GM19023 (cell line): ENCODE results near the gene LAMB1.

Source experiments
- ATAC-seq: cut with Tn5 transposase; IDR thresholded peaks from one replicate; pipeline ENCODE4 v1.9.1; 2021; ENCODE audit warnings: mild to moderate bottlenecking, moderate library complexity; ENCODE audit not compliant: unreplicated experiment

LAMB1 gene

GRCh38 chr7:107949443-107949935 is 53.5 kb downstream of the LAMB1 start:
- no peak for ATAC-seq

- no peak for ATAC-seq
These were observed 54.1 kb downstream of the LAMB1 start for GRCh38 chr7:107948645-107949442.

GRCh38 chr7:107946881-107947280 is 56.1 kb downstream of the LAMB1 start:
- ATAC-seq, result no peak

GRCh38 chr7:107946451-107946850 is 56.5 kb downstream of the LAMB1 start:
- no peak for ATAC-seq

GRCh38 chr7:107945332-107945731 is 57.6 kb downstream of the LAMB1 start:
- no peak for ATAC-seq

GRCh38 chr7:107944411-107945169 is 58.4 kb downstream of the LAMB1 start:
- no peak for ATAC-seq

- no peak for ATAC-seq
These were observed 59.9 kb downstream of the LAMB1 start for GRCh38 chr7:107943018-107943417.

- no peak for ATAC-seq
These were observed 62.0 kb downstream of the LAMB1 start for GRCh38 chr7:107940951-107941350.

- no peak for ATAC-seq
These were observed 63.1 kb downstream of the LAMB1 start for GRCh38 chr7:107939573-107940489.

GRCh38 chr7:107938456-107939250 is 64.3 kb downstream of the LAMB1 start:
- ATAC-seq, result no peak

- no peak for ATAC-seq
These were observed 65.4 kb downstream of the LAMB1 start for GRCh38 chr7:107937531-107937930.

- no peak for ATAC-seq
These were observed 66.6 kb downstream of the LAMB1 start for GRCh38 chr7:107936312-107936711.

- no peak for ATAC-seq
These were observed 67.8 kb downstream of the LAMB1 start for GRCh38 chr7:107934991-107935770.

- ATAC-seq, result no peak
These were observed 69.5 kb downstream of the LAMB1 start for GRCh38 chr7:107933386-107934013.

GRCh38 chr7:107932805-107933204 is 70.2 kb downstream of the LAMB1 start:
- ATAC-seq, result no peak

- no peak for ATAC-seq
These were observed 71.0 kb downstream of the LAMB1 start for GRCh38 chr7:107931740-107932515.

GRCh38 chr7:107926481-107926880 is 76.5 kb downstream of the LAMB1 start:
- ATAC-seq, result no peak

- ATAC-seq, result peak; percentile 91
These were observed 78.0 kb downstream of the LAMB1 start for GRCh38 chr7:107924841-107925504.
